ENCODE data around the gene DENND6A. TPM values are rescaled to one million over a fixed set of nuclear protein-coding genes. Genes with fewer than 3 reads are reported as not detected.

The DENND6A gene
- total RNA-seq, 4 donors from 2014 or later = 9.4 to 29.7 (median 18.9) TPM

GRCh38 chr3:57691411-57692132 lies 1.3 kb downstream of the DENND6A start:
- 23 to 26% methylated on average over 11 to 19 of the region's 19 CpGs for WGBS, 2 donors (ENCODE audit: low coverage in 1 of 2)
- Histone ChIP-seq H3K27me3 (no peaks in the 10 kb centered on the region), H3K4me3 (peak overlapping the region; percentile 70 to 100 (median 90)), H3K27ac (peak overlapping the region; percentile 98 to 100 (median 100)), H3K36me3 (no peaks in the 10 kb centered on the region), H3K9me3 (no peaks in the 10 kb centered on the region), H3K4me1 (peaks cover 13 to 56% (median 21%) of the 10 kb centered on the region in 4 donors)
- no peak for DNase-seq
- intact Hi-C loops (cut with DNase I; ENCODE audit: low total_unique reads) = no loop called here
- TF ChIP-seq POLR2AphosphoS5 (IDR thresholded peaks at IDR 0.05) (no peak), POLR2A (IDR thresholded peaks at IDR 0.05) (no peak), EP300 (IDR thresholded peaks at IDR 0.05; ENCODE audit: low read depth) (no peak)
- TF ChIP-seq, protein P1, sequence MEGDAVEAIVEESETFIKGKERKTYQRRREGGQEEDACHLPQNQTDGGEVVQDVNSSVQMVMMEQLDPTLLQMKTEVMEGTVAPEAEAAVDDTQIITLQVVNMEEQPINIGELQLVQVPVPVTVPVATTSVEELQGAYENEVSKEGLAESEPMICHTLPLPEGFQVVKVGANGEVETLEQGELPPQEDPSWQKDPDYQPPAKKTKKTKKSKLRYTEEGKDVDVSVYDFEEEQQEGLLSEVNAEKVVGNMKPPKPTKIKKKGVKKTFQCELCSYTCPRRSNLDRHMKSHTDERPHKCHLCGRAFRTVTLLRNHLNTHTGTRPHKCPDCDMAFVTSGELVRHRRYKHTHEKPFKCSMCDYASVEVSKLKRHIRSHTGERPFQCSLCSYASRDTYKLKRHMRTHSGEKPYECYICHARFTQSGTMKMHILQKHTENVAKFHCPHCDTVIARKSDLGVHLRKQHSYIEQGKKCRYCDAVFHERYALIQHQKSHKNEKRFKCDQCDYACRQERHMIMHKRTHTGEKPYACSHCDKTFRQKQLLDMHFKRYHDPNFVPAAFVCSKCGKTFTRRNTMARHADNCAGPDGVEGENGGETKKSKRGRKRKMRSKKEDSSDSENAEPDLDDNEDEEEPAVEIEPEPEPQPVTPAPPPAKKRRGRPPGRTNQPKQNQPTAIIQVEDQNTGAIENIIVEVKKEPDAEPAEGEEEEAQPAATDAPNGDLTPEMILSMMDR (IDR thresholded peaks at IDR 0.05) = no peak
- in situ Hi-C loops (cut with MboI; ENCODE audit: low pct_ligation_motif_present in 1 of 4, low pct_unique_long_range_greater_than_20kb in 1 of 4, low sequenced_read_pairs in 3 of 4) = loop anchor here in 1 of 4 donors (10.0 kb wide), 1 partner anchor 63 kb away; the partner anchor contains the start of gene SLMAP

DNA sequence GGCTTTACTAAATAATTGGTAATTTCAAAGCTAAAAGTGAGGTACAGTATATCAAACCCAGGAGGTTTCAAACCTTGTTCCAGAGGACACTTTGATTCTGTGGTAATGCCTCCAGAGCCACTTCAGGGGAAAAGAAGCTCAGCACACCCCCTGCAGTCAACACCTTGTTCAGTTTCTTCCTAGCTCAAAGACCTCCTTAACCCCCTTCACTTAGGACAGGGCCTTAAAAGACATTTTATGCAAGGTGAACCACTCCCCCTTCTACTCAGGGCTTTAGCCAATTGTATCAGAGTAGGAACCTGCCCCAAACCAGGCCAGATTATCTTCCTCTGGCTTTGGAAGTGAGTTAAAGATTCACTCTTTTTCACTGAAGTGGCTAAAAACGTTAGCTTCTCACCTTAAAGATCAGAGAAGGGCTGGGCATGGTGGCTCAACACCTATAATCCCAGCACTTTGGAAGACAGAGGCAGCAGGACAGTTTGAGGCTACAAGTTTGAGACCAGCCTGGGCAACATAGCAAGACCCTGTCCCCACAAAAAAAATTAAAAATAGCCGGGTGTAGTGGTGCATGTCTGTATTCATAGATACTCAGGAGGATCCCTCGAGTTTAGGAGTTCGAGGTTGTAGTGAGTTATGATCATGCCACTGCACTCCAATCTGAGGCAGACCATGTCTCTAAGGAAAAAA lies 3.4 kb downstream of the DENND6A start:
- DNase-seq = no peak
- Histone ChIP-seq H3K9me3 (no peaks in the 10 kb centered on the region), H3K27me3 (no peaks in the 10 kb centered on the region), H3K27ac (peak overlapping the region in 3 of 4 donors; percentile 2 to 100 (median 99)), H3K4me1 (peaks cover 13 to 68% (median 21%) of the 10 kb centered on the region in 4 donors), H3K36me3 (no peaks in the 10 kb centered on the region), H3K4me3 (no peak overlapping the region)
- 73 to 89% methylated on average over 3 to 4 of the region's 4 CpGs for WGBS, 2 donors (ENCODE audit: low coverage in 1 of 2)
- intact Hi-C loops (cut with DNase I; ENCODE audit: low total_unique reads) = no loop called here
- in situ Hi-C loops (cut with MboI; ENCODE audit: low pct_ligation_motif_present in 1 of 4, low pct_unique_long_range_greater_than_20kb in 1 of 4, low sequenced_read_pairs in 3 of 4) = loop anchor here in 1 of 4 donors (10.0 kb wide), 1 partner anchor 65 kb away; the partner anchor contains the start of gene SLMAP
- TF ChIP-seq EP300 (IDR thresholded peaks at IDR 0.05; ENCODE audit: low read depth) (no peak), POLR2AphosphoS5 (IDR thresholded peaks at IDR 0.05) (no peak), POLR2A (IDR thresholded peaks at IDR 0.05) (no peak)
- TF ChIP-seq, protein P1 (IDR thresholded peaks at IDR 0.05) = no peak

DNA sequence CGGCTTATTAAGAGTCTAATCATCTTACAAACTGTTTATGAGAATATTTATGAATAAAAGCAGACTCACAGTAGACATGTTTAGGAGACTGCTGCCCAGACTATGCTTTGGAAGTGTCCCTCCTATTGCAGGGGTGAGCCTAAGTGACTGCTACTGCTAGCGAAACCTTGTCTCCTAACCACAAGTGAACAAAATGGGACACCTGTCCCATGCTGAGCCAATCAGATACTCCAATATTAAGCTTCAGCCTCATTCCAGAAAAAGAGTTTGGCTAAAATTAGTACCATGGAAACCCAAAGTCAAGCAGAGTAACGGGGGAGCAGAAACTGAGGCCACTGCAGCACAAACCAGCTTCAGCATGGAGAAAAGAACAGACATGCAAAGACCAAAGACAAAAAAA lies 4.6 kb downstream of the DENND6A start:
- peak overlapping the region in 1 of 4 donors; percentile 100 for H3K27ac ChIP-seq
- H3K9me3 ChIP-seq = no peaks in the 10 kb centered on the region
- no peak for TF ChIP-seq POLR2A (IDR thresholded peaks at IDR 0.05)
- no peak for TF ChIP-seq POLR2AphosphoS5 (IDR thresholded peaks at IDR 0.05)
- no peak for TF ChIP-seq EP300 (IDR thresholded peaks at IDR 0.05; ENCODE audit: low read depth)
- TF ChIP-seq, protein P1 (IDR thresholded peaks at IDR 0.05) = no peak
- no peak for DNase-seq
- H3K4me1 ChIP-seq = peaks cover 13 to 71% (median 21%) of the 10 kb centered on the region in 4 donors
- no peaks in the 10 kb centered on the region for H3K27me3 ChIP-seq
- in situ Hi-C loops (cut with MboI; ENCODE audit: low pct_ligation_motif_present in 1 of 4, low pct_unique_long_range_greater_than_20kb in 1 of 4, low sequenced_read_pairs in 3 of 4) (no loop called here), intact Hi-C loops (cut with DNase I; ENCODE audit: low total_unique reads) (no loop called here)
- no peak overlapping the region for H3K4me3 ChIP-seq
- 60 to 82% methylated on average over 1 to 3 of the region's 3 CpGs for WGBS, 2 donors (ENCODE audit: low coverage in 1 of 2)
- H3K36me3 ChIP-seq = no peaks in the 10 kb centered on the region

GRCh38 chr3:57683286-57683685 lies 9.6 kb downstream of the DENND6A start:
- DNase-seq = no peak
- TF ChIP-seq EP300 (IDR thresholded peaks at IDR 0.05; ENCODE audit: low read depth) = no peak
- peaks cover 0 to 39% (median under 1%) of the 10 kb centered on the region in 4 donors for H3K4me1 ChIP-seq
- H3K27me3 ChIP-seq = no peaks in the 10 kb centered on the region
- in situ Hi-C loops (cut with MboI; ENCODE audit: low pct_ligation_motif_present in 1 of 4, low pct_unique_long_range_greater_than_20kb in 1 of 4, low sequenced_read_pairs in 3 of 4) = no loop called here
- intact Hi-C loops (cut with DNase I; ENCODE audit: low total_unique reads) = no loop called here
- H3K9me3 ChIP-seq = no peaks in the 10 kb centered on the region
- H3K36me3 ChIP-seq = peaks cover 0 to 5% (median 0%) of the 10 kb centered on the region in 4 donors
- H3K27ac ChIP-seq = no peak overlapping the region
- no peak overlapping the region for H3K4me3 ChIP-seq
- WGBS, 2 donors (ENCODE audit: low coverage in 1 of 2) = 81 to 82% methylated on average over 2 of the region's 2 CpGs
